Bronchial epithelial cell (primary cell): ENCODE results near the gene BRWD1. TPM values are rescaled to one million over a fixed set of nuclear protein-coding genes. Genes with fewer than 3 reads are reported as not detected.

Experiments used
- DNase-seq: peaks from one replicate; pipeline ENCODE4 v3.0.0-alpha.2; 2010; ENCODE audit warnings: low read depth
- FAIRE-seq: peaks from 2 replicates; lab custom pipeline; 2011; peaks lifted over from hg19 to GRCh38; lab: Jason Lieb, UNC
- H3K27me3 ChIP-seq: 2 replicates; pipeline ENCODE4 v1.5.1; 2011; ENCODE audit warnings: low read length; ENCODE audit not compliant: control insufficient read depth, insufficient read depth
- H3K36me3 ChIP-seq: 2 replicates; pipeline ENCODE4 v1.5.1; 2011; ENCODE audit warnings: low read length; ENCODE audit not compliant: control insufficient read depth, insufficient read depth
- H3K4me3 ChIP-seq: 2 replicates; pipeline ENCODE4 v1.5.1; 2011; ENCODE audit warnings: mild to moderate bottlenecking, low read depth, low read length, control low read depth
- total RNA-seq: library from RNA; depleted of rRNA; stranded (reverse); fragments of >200 nt; gene quantifications from 2 replicates; pipeline ENCODE4 v1.2.1, GENCODE V29; 2014
- TF ChIP-seq, protein P1 (sequence below): IDR thresholded peaks from 2 replicates; pipeline ENCODE4 v1.5.1; 2011; ENCODE audit warnings: mild to moderate bottlenecking, moderate library complexity, low read length, control low read depth, inconsistent platforms; ENCODE audit not compliant: insufficient read depth, severe bottlenecking

The BRWD1 gene
- total RNA-seq, 1 donor from 2014 or later = 71.6 TPM

DNA sequence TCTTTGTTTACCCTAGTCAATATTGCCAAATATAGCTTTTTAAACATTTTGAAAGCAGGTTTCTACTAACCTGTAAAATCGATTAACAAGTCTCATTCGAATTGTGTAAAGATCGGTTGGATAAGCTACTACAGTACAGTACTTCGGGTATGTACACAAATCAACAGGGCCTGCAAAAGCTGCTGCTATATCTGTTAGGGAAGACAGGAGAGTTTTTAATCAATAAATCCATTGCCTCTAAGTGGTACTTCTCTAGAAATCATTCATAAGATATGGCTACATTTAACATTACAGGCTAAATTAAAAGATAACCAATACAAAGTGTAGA lies 95.4 kb downstream of the BRWD1 start:
- TF ChIP-seq, protein P1, sequence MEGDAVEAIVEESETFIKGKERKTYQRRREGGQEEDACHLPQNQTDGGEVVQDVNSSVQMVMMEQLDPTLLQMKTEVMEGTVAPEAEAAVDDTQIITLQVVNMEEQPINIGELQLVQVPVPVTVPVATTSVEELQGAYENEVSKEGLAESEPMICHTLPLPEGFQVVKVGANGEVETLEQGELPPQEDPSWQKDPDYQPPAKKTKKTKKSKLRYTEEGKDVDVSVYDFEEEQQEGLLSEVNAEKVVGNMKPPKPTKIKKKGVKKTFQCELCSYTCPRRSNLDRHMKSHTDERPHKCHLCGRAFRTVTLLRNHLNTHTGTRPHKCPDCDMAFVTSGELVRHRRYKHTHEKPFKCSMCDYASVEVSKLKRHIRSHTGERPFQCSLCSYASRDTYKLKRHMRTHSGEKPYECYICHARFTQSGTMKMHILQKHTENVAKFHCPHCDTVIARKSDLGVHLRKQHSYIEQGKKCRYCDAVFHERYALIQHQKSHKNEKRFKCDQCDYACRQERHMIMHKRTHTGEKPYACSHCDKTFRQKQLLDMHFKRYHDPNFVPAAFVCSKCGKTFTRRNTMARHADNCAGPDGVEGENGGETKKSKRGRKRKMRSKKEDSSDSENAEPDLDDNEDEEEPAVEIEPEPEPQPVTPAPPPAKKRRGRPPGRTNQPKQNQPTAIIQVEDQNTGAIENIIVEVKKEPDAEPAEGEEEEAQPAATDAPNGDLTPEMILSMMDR = no peak
- DNase-seq (no peak), FAIRE-seq (no peak)
- peaks cover 4% of the 10 kb centered on the region for H3K36me3 ChIP-seq
- no peak overlapping the region for H3K4me3 ChIP-seq
- H3K27me3 ChIP-seq = no peaks in the 10 kb centered on the region

GRCh38 chr21:39217356-39218081 lies 95.9 kb downstream of the BRWD1 start:
- Histone ChIP-seq H3K4me3 (no peak overlapping the region), H3K27me3 (no peaks in the 10 kb centered on the region), H3K36me3 (peaks cover 4% of the 10 kb centered on the region)
- no peak for FAIRE-seq
- no peak for DNase-seq
- TF ChIP-seq, protein P1 = no peak

GRCh38 chr21:39216290-39216689 lies 97.1 kb downstream of the BRWD1 start:
- DNase-seq (no peak), FAIRE-seq (no peak)
- Histone ChIP-seq H3K4me3 (no peak overlapping the region), H3K36me3 (peaks cover 4% of the 10 kb centered on the region), H3K27me3 (no peaks in the 10 kb centered on the region)
- TF ChIP-seq, protein P1 = no peak

DNA sequence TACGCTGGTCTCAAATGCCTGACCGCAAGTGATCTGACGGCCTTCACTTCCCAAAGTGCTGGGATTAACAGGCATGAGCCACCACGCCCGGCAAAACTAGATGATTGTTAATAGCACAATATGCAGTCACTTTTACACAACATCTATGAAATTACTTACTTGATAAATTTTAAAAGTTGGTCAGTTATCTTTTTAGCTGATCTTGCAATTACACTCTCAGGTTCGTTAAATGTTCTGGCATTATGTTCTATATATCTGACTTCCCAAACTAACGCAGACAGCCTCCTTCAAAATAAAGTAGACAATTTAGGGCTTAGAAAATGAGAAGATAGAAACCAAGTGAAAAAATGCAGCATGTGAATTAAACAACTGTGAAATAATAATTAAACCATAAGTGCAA lies 98.4 kb downstream of the BRWD1 start:
- Histone ChIP-seq H3K4me3 (no peak overlapping the region), H3K36me3 (peaks cover 4% of the 10 kb centered on the region), H3K27me3 (no peaks in the 10 kb centered on the region)
- no peak for DNase-seq
- TF ChIP-seq, protein P1 = no peak
- FAIRE-seq = no peak

- Histone ChIP-seq H3K4me3 (no peak overlapping the region), H3K27me3 (no peaks in the 10 kb centered on the region), H3K36me3 (peaks cover 10% of the 10 kb centered on the region)
- FAIRE-seq = no peak
- TF ChIP-seq, protein P1 = no peak
- DNase-seq = no peak
Measured at GRCh38 chr21:39209334-39209688, 104.1 kb downstream of the BRWD1 start.

DNA sequence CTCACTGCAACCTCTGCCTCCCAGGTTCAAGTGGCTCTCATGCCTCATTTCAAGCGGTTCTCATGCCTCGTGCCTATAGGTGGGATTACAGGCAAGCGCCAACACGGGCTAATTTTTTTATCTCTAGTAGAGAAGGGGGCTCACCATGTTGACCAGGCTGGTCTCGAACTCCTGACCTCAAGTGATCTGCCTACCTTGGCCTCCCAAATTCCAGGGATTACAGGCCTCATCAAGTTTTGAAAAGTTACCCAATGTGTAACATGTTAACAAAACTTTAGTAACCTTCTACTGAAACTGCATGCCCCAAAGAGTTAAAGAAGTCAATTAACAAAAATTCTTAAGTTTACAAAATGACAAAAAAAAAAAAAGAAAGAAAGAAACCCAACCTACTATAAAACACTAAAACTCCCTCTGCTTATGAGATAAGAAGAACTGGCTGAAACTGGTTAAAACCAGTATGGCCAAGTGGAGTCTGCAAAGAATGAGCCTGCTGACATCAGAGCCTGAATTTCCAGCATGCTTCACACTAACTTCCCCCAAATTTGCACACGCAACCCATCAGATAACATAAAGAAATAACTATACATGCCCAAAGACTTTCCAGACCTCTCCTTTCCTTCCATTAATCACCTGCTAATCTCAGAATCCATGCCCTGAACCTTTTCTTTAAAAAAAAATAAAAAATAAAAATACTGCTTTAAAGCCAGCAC lies 104.7 kb downstream of the BRWD1 start:
- TF ChIP-seq, protein P1 = no peak
- Histone ChIP-seq H3K36me3 (peaks cover 10% of the 10 kb centered on the region), H3K27me3 (no peaks in the 10 kb centered on the region), H3K4me3 (no peak overlapping the region)
- DNase-seq = no peak
- FAIRE-seq = no peak
